Cardiac fibroblast (primary cell): Measurements from ENCODE around the gene INS.

ENCODE experiments used
- DNase-seq, 2 donors: peaks; one replicate each; pipeline versions ENCODE4 v3.0.0 to v3.0.0-alpha.2; 2010; ENCODE audit warnings: low read depth in 2 of 2
- H3K4me3 ChIP-seq, 2 donors: replicated peaks in 1 of 2; 1 replicate in 1 of 2; 2 replicates in 1 of 2; pipeline ENCODE4 v1.5.1; 2011; ENCODE audit warnings: low read depth in 2 of 2, low read length in 2 of 2, mild to moderate bottlenecking in 2 of 2, moderate library complexity in 1 of 2
- TF ChIP-seq, protein P1 (sequence below): IDR thresholded peaks from one replicate; pipeline ENCODE4 v1.5.1; 2011; ENCODE audit warnings: low read depth, mild to moderate bottlenecking, low read length, inconsistent platforms

Gene INS

DNA sequence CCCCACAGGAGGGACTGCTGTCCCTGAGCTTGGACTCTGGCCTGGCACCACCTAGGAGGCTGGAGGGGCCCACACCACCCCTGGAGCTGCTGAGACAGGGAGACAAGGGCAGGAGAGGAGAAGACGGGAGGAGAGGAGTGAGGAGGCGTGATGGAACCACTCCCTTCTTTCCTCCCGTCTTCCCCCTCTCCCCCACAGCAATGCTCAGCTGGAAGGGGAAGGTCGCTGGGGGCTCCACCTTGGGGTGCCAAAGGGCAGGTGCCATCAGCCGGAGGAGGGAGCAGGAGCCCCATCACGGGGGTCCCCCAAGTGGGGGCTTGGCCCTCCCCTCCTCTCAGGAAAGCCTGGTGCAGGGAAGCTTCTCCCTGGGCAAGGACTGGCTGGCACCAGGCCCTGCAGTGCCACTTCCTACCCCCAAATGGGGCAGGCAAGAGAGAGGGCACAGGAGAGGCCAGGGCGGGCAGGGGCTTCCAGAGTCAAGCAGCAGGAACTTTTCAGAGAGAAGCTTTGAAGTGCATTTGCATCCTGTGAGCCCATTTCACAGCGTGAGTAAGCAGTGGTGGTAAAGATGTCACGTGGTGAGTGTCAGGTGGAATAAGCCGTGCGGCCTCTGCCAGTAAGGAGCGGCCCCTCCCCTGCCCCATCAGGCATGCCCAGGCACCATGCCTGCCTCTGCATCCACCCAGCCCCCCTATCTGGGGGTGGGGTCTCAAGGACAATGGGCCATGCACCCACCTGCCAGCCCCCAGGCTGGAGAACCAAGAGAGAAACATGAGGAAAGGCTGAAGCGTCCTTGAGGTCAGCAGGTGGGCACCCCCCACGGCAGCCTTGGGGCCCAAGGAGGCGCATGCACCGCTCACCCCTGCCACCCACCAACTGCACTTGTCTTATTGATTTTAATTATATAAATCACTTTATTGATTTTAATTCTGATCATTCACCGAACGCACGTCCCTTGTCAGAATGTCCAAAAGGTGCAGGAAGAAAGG lies 26.7 kb downstream of the INS start:
- TF ChIP-seq, protein P1, sequence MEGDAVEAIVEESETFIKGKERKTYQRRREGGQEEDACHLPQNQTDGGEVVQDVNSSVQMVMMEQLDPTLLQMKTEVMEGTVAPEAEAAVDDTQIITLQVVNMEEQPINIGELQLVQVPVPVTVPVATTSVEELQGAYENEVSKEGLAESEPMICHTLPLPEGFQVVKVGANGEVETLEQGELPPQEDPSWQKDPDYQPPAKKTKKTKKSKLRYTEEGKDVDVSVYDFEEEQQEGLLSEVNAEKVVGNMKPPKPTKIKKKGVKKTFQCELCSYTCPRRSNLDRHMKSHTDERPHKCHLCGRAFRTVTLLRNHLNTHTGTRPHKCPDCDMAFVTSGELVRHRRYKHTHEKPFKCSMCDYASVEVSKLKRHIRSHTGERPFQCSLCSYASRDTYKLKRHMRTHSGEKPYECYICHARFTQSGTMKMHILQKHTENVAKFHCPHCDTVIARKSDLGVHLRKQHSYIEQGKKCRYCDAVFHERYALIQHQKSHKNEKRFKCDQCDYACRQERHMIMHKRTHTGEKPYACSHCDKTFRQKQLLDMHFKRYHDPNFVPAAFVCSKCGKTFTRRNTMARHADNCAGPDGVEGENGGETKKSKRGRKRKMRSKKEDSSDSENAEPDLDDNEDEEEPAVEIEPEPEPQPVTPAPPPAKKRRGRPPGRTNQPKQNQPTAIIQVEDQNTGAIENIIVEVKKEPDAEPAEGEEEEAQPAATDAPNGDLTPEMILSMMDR: no peak
- no peak for DNase-seq
- H3K4me3 ChIP-seq: no peak overlapping the region

DNA sequence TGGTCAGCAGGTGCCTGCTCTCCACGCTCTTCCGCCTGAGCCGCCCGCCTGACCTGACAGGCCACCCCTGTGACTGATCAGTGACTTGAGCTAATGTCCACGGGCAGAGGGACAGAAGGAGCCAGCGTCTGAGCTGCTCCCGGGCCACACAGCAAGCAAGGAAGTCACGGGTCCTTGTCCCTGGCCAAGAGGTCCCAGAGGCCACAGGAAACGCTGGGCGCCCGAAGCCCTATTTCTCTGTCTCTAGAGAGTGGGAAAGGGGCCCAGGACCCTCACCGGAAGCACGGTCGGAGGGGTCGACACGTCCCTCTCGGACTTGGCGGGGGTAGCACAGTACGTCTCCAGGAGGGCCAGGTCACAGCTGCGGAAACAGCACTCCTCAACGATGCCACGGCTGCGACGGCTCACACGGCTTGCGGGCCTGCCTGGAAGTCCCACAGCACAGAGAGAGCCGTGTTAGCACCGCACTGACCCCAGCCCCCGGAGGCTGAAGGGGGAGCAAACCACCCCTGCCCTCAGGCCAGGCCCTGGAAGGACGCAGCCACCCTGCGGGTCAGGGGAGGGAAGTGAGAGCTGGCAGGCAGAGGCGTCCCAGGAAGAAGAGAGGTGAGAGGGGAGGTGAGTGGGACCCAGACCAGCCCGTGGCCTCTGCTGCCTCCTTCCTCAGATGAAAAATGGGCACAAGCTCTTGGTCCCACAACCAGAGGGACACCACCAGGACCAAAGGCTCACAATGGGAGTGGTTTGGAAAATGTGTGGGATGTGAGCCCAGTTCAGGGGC lies 27.6 kb downstream of the INS start:
- DNase-seq: no peak
- no peak overlapping the region for H3K4me3 ChIP-seq
- TF ChIP-seq, protein P1: no peak

DNA sequence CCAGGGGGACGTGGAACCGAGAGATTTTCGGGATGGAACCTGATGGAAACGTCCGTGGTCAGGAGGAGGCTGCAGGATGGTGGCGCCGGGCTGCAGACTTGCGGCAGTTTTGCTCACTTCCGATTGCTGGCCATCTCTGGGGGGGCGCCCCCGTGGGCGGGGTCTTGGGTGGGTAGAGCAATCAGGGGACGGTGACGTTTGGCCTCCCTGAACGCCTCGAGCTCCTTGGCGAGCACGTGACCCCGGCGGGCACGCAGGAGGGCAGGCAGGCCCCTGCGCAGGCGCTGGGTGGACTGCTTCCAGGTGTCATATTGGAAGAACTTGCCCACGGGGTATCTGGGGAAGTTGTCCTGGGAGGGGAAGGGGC lies 28.2 kb downstream of the INS start:
- no peak overlapping the region for H3K4me3 ChIP-seq
- TF ChIP-seq, protein P1: no peak
- no peak for DNase-seq

DNA sequence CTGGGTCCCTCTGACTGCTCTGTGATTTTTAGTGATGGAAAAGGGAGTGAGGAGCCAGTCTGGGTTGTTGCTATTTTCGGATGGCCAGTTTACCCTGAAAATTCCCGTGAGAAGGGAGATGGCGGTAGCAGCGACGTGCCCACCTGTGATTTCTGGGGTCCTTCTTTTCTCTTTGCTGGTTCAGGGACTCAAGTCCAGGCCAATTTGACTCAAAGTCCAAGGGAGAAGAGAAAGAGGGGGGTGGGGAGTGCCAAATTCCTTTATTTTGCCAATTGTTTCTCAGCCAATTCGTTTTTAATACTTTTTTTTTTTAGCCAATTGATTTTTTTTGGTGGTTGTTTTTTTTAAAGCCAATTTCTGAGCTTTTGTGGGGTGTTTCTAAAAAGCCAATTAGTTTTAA lies 28.8 kb downstream of the INS start:
- no peak for DNase-seq
- H3K4me3 ChIP-seq: no peak overlapping the region
- TF ChIP-seq, protein P1: no peak

DNA sequence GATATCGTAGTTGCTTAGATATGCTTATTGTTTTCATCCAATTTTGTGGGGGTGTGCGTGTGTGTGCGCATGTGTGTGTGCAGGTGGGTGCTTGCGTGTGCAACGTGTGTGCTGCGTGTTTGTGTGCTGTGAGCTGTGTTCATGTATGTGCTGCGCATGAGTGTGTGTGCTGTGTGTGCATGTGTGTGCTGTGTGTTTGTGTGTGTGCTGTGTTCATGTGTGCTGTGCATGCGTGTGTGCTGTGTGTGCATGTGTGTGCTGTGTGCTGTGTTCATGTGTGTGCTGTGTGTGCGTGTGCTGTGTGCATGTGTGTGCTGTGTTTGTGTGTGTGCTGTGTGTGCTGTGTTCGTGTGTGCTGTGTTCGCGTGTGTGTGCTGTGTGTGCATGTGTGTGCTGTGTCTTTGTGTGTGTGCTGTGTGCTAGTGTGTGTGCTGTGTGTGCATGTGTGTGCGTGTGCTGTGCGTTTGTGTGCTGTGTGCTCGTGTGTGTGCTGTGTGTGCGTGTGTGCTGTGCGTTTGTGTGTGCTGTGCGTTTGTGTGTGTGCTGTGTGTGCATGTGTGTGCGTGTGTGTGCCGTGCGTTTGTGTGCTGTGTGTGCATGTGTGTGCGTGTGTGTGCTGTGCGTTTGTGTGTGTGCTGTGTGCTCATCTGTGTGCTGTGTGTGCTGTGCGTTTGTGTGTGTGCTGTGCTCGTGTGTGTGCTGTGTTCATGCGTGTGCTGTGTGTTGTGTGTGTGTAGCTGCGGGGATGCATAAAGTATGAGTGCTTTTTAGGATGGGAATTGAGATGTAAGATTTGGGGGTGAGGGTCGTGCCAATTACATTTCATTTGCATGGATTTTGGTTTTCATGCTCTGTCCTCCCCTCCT lies 29.4 kb downstream of the INS start:
- H3K4me3 ChIP-seq: no peak overlapping the region
- DNase-seq: no peak
- TF ChIP-seq, protein P1: no peak

DNA sequence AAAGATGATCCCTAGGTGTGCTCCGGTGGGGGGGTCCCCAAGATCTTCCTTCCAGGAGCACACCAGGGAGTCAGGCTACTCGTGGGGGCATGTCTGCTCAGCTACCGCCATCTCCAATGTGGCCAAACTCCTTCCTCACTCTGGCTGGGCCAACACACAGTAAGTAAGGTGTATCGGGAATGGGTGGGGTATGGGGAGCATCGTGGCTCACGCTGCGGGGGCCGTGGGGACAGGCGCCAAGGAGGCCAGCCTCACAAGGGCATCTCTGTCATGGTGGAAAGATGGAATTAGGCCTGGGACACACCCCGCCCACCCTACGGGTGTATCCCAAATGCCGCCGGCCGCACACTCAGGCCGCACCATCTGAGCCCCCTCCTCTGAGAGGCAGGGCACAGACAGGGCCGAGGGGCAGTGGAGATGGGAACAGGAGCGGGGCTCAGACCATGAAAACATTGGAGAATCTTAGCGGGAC lies 30.1 kb downstream of the INS start:
- no peak overlapping the region for H3K4me3 ChIP-seq
- TF ChIP-seq, protein P1: no peak
- no peak for DNase-seq
